BLaER1 (cell line): Measurements from ENCODE around the gene AREL1.

ENCODE experiments used
- H3K27ac ChIP-seq: shearing (Covaris generic); formaldehyde crosslinking; 2 replicates; pipeline ENCODE4 v1.8.1; 2022
- H3K27me3 ChIP-seq: shearing (Covaris generic); formaldehyde crosslinking; 2 replicates; pipeline ENCODE4 v1.8.1; 2022
- H3K36me3 ChIP-seq: shearing (Covaris generic); formaldehyde crosslinking; 2 replicates; pipeline ENCODE4 v1.8.1; 2022
- H3K4me1 ChIP-seq: shearing (Covaris generic); formaldehyde crosslinking; 2 replicates; pipeline ENCODE4 v1.8.1; 2022
- H3K4me2 ChIP-seq: shearing (Covaris generic); formaldehyde crosslinking; 2 replicates; pipeline ENCODE4 v1.8.1; 2022
- H3K4me3 ChIP-seq: shearing (Covaris generic); formaldehyde crosslinking; 2 replicates; pipeline ENCODE4 v1.8.1; 2022
- H3K9ac ChIP-seq: shearing (Covaris generic); formaldehyde crosslinking; 2 replicates; pipeline ENCODE4 v1.8.1; 2022
- H3K9me3 ChIP-seq: shearing (Covaris generic); formaldehyde crosslinking; 2 replicates; pipeline ENCODE4 v1.8.1; 2022
- H4K20me1 ChIP-seq: shearing (Covaris generic); formaldehyde crosslinking; 2 replicates; pipeline ENCODE4 v1.8.1; 2022
- Cebpa-rat ChIP-seq: shearing (Covaris generic); IDR thresholded peaks from 2 replicates; pipeline ENCODE4 v1.8.1; 2022

The AREL1 gene

DNA sequence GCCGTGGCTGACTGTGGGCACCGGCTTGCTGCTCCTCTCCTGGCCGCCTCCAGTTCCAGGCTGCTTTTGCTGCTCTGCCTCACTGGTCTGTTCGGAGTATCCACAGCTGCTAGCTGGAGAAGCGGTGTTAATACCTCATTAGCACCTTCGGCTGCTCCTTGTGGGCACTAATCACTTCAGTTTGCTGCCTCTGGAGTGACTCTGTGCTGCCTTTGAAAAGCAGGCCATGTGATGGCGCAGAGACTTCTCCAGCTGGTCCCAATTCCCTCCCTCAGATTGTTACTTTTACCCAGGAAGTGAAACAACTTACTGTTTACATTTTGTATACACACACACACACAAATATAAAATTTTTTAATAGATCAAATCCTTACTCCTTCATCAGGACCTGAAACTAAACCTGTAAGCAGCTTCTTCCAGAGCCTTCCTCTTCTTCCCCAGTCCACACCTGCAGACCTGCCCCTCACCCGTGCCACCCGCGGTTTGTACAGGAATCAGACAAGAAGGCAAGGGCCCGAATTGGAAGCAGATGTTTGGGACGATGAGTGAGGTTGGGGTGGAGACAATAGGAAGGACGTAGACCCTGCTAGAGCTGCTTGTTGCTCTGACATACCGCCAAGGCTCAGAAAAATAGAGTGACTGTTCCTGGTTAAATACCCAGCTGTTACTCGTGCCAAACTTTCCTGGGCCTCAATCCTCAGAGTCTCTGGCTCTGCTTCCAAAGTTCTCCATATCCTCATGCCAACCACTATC is 59.3 kb downstream of the AREL1 start:
- no peak for TF ChIP-seq Cebpa-rat
- H3K9ac ChIP-seq = no peak overlapping the region
- peaks cover 5% of the 10 kb centered on the region for H3K4me1 ChIP-seq
- H3K27me3 ChIP-seq = no peaks in the 10 kb centered on the region
- peaks cover 19% of the 10 kb centered on the region; the same call in 1 of the 2 replicates for H3K36me3 ChIP-seq
- no peak overlapping the region for H3K4me3 ChIP-seq
- H3K4me2 ChIP-seq = no peak overlapping the region
- no peaks in the 10 kb centered on the region for H4K20me1 ChIP-seq
- H3K27ac ChIP-seq = no peak overlapping the region
- H3K9me3 ChIP-seq = no peaks in the 10 kb centered on the region

DNA sequence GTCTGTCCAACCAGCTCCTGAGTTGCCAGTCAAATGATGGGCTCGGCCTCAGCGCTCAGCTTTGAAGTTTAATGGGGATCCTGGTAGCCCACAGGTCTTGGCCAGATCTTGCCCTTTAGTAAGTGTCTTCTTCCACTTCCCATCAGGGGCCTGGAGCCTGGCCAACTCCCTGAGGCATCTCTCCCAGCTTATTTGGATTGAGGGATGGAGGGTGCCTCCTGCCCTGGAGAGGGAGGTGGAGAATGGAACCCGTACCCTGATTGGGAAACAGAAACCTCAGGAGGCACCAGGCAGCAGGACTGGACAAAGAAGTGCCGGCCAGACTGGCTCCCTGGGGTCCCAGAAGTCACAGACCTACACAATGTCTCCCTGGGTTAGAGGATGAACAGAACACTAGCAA is 60.3 kb downstream of the AREL1 start:
- Histone ChIP-seq H3K9me3 (no peaks in the 10 kb centered on the region), H3K9ac (no peak overlapping the region), H3K4me2 (no peak overlapping the region), H4K20me1 (no peaks in the 10 kb centered on the region), H3K4me1 (peaks cover 15% of the 10 kb centered on the region), H3K36me3 (peaks cover 17% of the 10 kb centered on the region; the same call in 1 of the 2 replicates), H3K27me3 (no peaks in the 10 kb centered on the region), H3K4me3 (no peak overlapping the region), H3K27ac (no peak overlapping the region)
- TF ChIP-seq Cebpa-rat = no peak

DNA sequence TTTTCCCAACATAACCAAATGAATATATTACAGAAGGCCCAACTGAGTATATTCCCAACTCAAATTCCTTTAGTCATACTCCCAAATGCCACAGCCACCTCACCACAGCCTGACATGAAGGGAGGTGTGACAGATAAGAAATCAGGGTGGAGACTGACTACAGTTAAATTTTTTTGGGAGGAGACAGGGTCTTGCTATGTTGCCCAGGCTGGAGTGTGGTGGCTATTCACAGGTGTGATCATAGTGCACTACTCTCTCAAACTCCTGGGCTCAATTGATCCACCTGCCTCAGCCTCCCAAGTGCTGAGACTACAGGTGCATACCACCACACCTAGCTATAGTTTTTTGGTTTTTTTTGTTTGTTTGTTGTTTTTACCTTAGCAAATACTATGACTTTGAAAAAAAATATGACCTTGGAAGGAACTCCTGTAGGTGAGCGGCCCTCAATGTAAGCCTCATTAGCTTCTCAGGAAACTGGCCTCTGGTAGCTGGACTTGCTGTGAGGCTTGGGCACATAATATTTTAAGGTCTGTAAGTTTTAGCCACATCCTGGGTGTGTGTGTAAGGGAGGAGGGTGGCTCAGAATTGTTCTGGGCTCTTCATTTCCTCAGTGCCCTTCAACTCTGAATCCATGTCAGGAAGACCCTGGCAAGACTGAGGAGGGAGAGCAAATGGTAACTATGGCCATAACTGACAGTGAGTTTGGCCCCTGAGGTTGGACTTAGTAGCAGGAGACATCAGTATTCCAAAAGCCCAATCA is 61.8 kb downstream of the AREL1 start:
- no peak overlapping the region for H3K27ac ChIP-seq

DNA sequence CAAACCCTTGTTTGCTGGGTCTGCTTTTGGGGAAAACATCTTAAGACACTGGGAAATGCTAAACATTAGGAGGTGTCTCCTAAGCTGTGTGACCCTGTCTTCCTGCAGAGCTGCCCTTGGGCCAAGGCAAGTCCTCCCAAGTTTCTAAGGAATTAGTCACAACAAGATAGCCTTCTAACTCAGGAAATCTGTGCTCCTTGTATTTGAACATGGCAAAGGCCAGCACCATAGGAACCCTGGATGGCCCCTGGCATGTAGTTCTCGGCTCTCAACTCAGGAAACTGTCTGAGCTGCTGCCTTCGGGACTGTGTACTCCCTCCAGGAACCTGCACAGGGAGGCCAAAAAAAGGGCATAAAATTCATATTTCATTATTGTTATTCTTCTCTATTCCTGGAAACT is 63.2 kb downstream of the AREL1 start:
- Histone ChIP-seq H3K4me1 (peaks cover 24% of the 10 kb centered on the region), H3K36me3 (peaks cover 5% of the 10 kb centered on the region; the same call in 1 of the 2 replicates), H3K27ac (no peak overlapping the region), H3K9me3 (no peaks in the 10 kb centered on the region), H3K27me3 (no peaks in the 10 kb centered on the region), H3K4me3 (no peak overlapping the region), H4K20me1 (no peaks in the 10 kb centered on the region), H3K9ac (no peak overlapping the region), H3K4me2 (no peak overlapping the region)
- no peak for TF ChIP-seq Cebpa-rat

More for the DNA sequence above, 61.8 kb downstream of the AREL1 start:
- Histone ChIP-seq H3K36me3 (peaks cover 5% of the 10 kb centered on the region; the same call in 1 of the 2 replicates), H3K4me2 (no peak overlapping the region), H3K4me3 (no peak overlapping the region), H3K4me1 (peaks cover 17% of the 10 kb centered on the region), H3K27me3 (no peaks in the 10 kb centered on the region), H3K9ac (no peak overlapping the region), H4K20me1 (no peaks in the 10 kb centered on the region), H3K9me3 (no peaks in the 10 kb centered on the region)
- no peak for TF ChIP-seq Cebpa-rat

DNA sequence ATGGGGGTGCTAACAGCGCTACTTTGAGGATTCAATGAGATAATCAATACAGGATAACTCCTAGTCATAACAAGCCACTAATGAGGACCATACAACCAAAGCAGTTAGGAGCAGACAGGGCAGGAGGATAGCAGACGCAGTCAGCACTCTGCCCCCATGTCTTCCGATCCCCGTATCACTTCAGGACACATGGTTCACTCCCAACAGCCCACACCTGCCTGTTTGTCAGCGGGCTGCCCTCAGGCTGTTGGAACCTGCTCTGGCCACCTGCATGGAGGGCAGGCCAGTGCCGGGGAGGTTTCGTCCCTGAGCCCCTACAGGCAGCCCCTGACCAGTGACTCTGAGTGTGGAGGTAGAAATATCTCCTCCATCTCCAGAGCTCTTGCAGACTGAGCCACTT is 63.7 kb downstream of the AREL1 start:
- Histone ChIP-seq H3K36me3 (peaks cover 5% of the 10 kb centered on the region; the same call in 1 of the 2 replicates), H3K4me1 (peaks cover 24% of the 10 kb centered on the region), H3K4me2 (no peak overlapping the region), H3K27ac (no peak overlapping the region), H3K9ac (no peak overlapping the region), H3K4me3 (no peak overlapping the region), H4K20me1 (no peaks in the 10 kb centered on the region), H3K9me3 (no peaks in the 10 kb centered on the region), H3K27me3 (no peaks in the 10 kb centered on the region)
- TF ChIP-seq Cebpa-rat = no peak

DNA sequence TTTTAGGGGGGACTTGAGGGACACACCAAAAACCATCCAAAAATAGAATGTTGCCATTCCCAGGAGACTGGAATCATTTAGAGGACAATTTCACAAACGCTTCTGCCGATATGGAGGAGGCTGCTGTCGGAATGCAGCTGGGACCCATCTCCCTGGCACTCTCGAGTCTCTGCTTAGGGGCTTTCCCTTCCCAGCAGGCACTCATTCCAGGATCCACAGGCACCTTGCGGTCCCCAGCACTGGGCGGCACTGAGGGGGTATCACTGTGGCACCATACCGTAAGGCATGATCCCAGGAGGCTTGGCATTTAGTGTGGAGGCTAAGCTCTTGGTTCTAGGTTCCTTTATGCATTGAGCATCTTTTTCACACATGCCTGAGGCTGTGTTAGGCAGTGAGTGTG is 64.3 kb downstream of the AREL1 start:
- Histone ChIP-seq H4K20me1 (no peaks in the 10 kb centered on the region), H3K4me3 (no peak overlapping the region), H3K4me1 (peaks cover 24% of the 10 kb centered on the region), H3K9ac (peak overlapping the region; percentile 44; the same call in 1 of the 2 replicates), H3K4me2 (peak overlapping the region; percentile 73), H3K36me3 (peaks cover 5% of the 10 kb centered on the region; the same call in 1 of the 2 replicates), H3K9me3 (no peaks in the 10 kb centered on the region), H3K27ac (0 out of 2 replicates have a peak overlapping the region, but pooled peaks have one; percentile 33), H3K27me3 (no peaks in the 10 kb centered on the region)
- no peak for TF ChIP-seq Cebpa-rat

DNA sequence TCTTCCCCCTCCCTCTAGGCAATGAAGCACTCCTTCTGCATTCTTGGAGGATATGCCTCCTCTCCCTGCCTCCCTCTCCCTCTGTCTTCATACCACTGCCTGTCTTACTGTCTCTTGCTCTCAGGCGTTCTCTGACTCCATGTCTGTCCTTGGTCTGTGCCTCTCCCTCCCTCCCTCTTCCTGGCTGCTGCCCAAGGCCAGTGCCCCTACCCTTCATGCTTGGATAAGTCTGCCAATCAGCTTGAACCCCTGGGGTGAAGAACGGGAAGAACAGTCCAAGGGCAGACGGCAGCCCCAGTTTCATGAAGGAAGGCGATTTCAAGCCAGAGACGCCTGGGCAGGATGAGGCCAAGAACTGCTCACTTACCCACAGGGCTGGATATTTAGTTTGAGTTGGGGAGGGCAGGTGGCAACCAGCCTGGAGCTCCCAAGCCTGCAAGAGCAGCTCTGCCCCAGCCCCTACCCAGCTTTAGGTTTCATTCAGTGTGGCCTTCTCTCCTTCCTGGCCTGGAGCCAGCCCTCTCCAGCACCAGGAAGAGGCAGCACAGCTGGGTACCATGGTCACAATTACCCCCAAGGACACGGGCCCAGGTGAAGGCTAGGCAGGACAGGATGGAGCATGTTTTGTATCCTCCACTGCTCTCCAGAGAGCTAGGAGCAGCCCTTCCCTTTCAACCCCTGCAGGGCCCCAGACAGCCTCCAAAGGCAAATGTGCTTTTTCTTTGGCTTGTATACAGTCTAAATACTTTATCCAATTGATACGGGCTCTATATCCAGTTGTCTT is 65.0 kb downstream of the AREL1 start:
- Histone ChIP-seq H3K9me3 (no peaks in the 10 kb centered on the region), H3K4me3 (no peak overlapping the region), H3K27ac (peak overlapping the region; percentile 33; the same call in 1 of the 2 replicates), H4K20me1 (no peaks in the 10 kb centered on the region), H3K36me3 (peaks cover 5% of the 10 kb centered on the region; the same call in 1 of the 2 replicates), H3K9ac (peak overlapping the region; percentile 44; the same call in 1 of the 2 replicates), H3K4me1 (peaks cover 24% of the 10 kb centered on the region), H3K27me3 (no peaks in the 10 kb centered on the region), H3K4me2 (peak overlapping the region; percentile 73)
- no peak for TF ChIP-seq Cebpa-rat

- Histone ChIP-seq H4K20me1 (no peaks in the 10 kb centered on the region), H3K4me3 (no peak overlapping the region), H3K27me3 (no peaks in the 10 kb centered on the region), H3K27ac (0 out of 2 replicates have a peak overlapping the region, but pooled peaks have one; percentile 33), H3K4me2 (peak overlapping the region; percentile 73), H3K9ac (no peak overlapping the region), H3K4me1 (peaks cover 24% of the 10 kb centered on the region), H3K9me3 (no peaks in the 10 kb centered on the region), H3K36me3 (no peaks in the 10 kb centered on the region)
- TF ChIP-seq Cebpa-rat = no peak
Measured at GRCh38 chr14:74647061-74647677, 65.7 kb downstream of the AREL1 start.
